Measurements from ENCODE around the gene NAE1.

Gene NAE1

GRCh38 chr16:66849549-66849948 is 18.8 kb upstream of the NAE1 start:
- Histone ChIP-seq H3K79me2 (ENCODE audit: control insufficient read depth, insufficient read depth, low read length, unreplicated experiment) (no peaks in the 10 kb centered on the region), H3K4me1 (ENCODE audit: control insufficient read depth, insufficient read depth, low read length, unreplicated experiment) (peaks cover 2% of the 10 kb centered on the region), H3K36me3 (ENCODE audit: insufficient read depth, low read length) (no peaks in the 10 kb centered on the region), H3K27ac (ENCODE audit: low read depth, low read length) (no peak overlapping the region), H2AFZ (ENCODE audit: low read length, unreplicated experiment) (no peak overlapping the region), H3K4me3 (ENCODE audit: low read depth, low read length) (no peak overlapping the region), H3K27me3 (ENCODE audit: insufficient read depth, low read length) (peaks cover 20% of the 10 kb centered on the region)

GRCh38 chr16:66849021-66849420 is 18.2 kb upstream of the NAE1 start:
- Histone ChIP-seq H3K4me3 (ENCODE audit: low read depth, low read length) (no peak overlapping the region), H3K27me3 (ENCODE audit: insufficient read depth, low read length) (peaks cover 25% of the 10 kb centered on the region), H3K36me3 (ENCODE audit: insufficient read depth, low read length) (no peaks in the 10 kb centered on the region), H3K79me2 (ENCODE audit: control insufficient read depth, insufficient read depth, low read length, unreplicated experiment) (no peaks in the 10 kb centered on the region), H3K27ac (ENCODE audit: low read depth, low read length) (no peak overlapping the region), H3K4me1 (ENCODE audit: control insufficient read depth, insufficient read depth, low read length, unreplicated experiment) (peaks cover 6% of the 10 kb centered on the region), H2AFZ (ENCODE audit: low read length, unreplicated experiment) (no peak overlapping the region)

GRCh38 chr16:66848172-66848571 is 17.4 kb upstream of the NAE1 start:
- Histone ChIP-seq H3K4me3 (ENCODE audit: low read depth, low read length) (no peak overlapping the region), H2AFZ (ENCODE audit: low read length, unreplicated experiment) (no peak overlapping the region), H3K36me3 (ENCODE audit: insufficient read depth, low read length) (no peaks in the 10 kb centered on the region), H3K4me1 (ENCODE audit: control insufficient read depth, insufficient read depth, low read length, unreplicated experiment) (peaks cover 6% of the 10 kb centered on the region), H3K27me3 (ENCODE audit: insufficient read depth, low read length) (peaks cover 33% of the 10 kb centered on the region), H3K27ac (ENCODE audit: low read depth, low read length) (no peak overlapping the region), H3K79me2 (ENCODE audit: control insufficient read depth, insufficient read depth, low read length, unreplicated experiment) (no peaks in the 10 kb centered on the region)

GRCh38 chr16:66847533-66848067 is 16.8 kb upstream of the NAE1 start:
- H3K4me3 ChIP-seq (ENCODE audit: low read depth, low read length) = no peak overlapping the region
- peaks cover 6% of the 10 kb centered on the region for H3K4me1 ChIP-seq (ENCODE audit: control insufficient read depth, insufficient read depth, low read length, unreplicated experiment)
- H3K36me3 ChIP-seq (ENCODE audit: insufficient read depth, low read length) = no peaks in the 10 kb centered on the region
- H2AFZ ChIP-seq (ENCODE audit: low read length, unreplicated experiment) = no peak overlapping the region
- H3K27me3 ChIP-seq (ENCODE audit: insufficient read depth, low read length) = peaks cover 35% of the 10 kb centered on the region
- no peak overlapping the region for H3K27ac ChIP-seq (ENCODE audit: low read depth, low read length)
- H3K79me2 ChIP-seq (ENCODE audit: control insufficient read depth, insufficient read depth, low read length, unreplicated experiment) = no peaks in the 10 kb centered on the region

- Histone ChIP-seq H3K27ac (ENCODE audit: low read depth, low read length) (no peak overlapping the region), H3K4me1 (ENCODE audit: control insufficient read depth, insufficient read depth, low read length, unreplicated experiment) (peaks cover 6% of the 10 kb centered on the region), H3K36me3 (ENCODE audit: insufficient read depth, low read length) (no peaks in the 10 kb centered on the region), H3K4me3 (ENCODE audit: low read depth, low read length) (no peak overlapping the region), H2AFZ (ENCODE audit: low read length, unreplicated experiment) (no peak overlapping the region), H3K79me2 (ENCODE audit: control insufficient read depth, insufficient read depth, low read length, unreplicated experiment) (no peaks in the 10 kb centered on the region), H3K27me3 (ENCODE audit: insufficient read depth, low read length) (peaks cover 35% of the 10 kb centered on the region)
These were observed 16.1 kb upstream of the NAE1 start for GRCh38 chr16:66846831-66847230.

- H3K79me2 ChIP-seq (ENCODE audit: control insufficient read depth, insufficient read depth, low read length, unreplicated experiment) = no peaks in the 10 kb centered on the region
- no peak overlapping the region for H3K27ac ChIP-seq (ENCODE audit: low read depth, low read length)
- H2AFZ ChIP-seq (ENCODE audit: low read length, unreplicated experiment) = no peak overlapping the region
- no peak overlapping the region for H3K4me3 ChIP-seq (ENCODE audit: low read depth, low read length)
- peaks cover 6% of the 10 kb centered on the region for H3K4me1 ChIP-seq (ENCODE audit: control insufficient read depth, insufficient read depth, low read length, unreplicated experiment)
- H3K27me3 ChIP-seq (ENCODE audit: insufficient read depth, low read length) = peaks cover 35% of the 10 kb centered on the region
- H3K36me3 ChIP-seq (ENCODE audit: insufficient read depth, low read length) = no peaks in the 10 kb centered on the region
These were observed 15.5 kb upstream of the NAE1 start for GRCh38 chr16:66846266-66846665.

- Histone ChIP-seq H3K79me2 (ENCODE audit: control insufficient read depth, insufficient read depth, low read length, unreplicated experiment) (no peaks in the 10 kb centered on the region), H3K27ac (ENCODE audit: low read depth, low read length) (no peak overlapping the region), H3K27me3 (ENCODE audit: insufficient read depth, low read length) (peaks cover 35% of the 10 kb centered on the region), H3K4me3 (ENCODE audit: low read depth, low read length) (no peak overlapping the region), H3K36me3 (ENCODE audit: insufficient read depth, low read length) (no peaks in the 10 kb centered on the region), H3K4me1 (ENCODE audit: control insufficient read depth, insufficient read depth, low read length, unreplicated experiment) (peaks cover 6% of the 10 kb centered on the region), H2AFZ (ENCODE audit: low read length, unreplicated experiment) (no peak overlapping the region)
These were observed 15.0 kb upstream of the NAE1 start for GRCh38 chr16:66845791-66846221.

- Histone ChIP-seq H3K27ac (ENCODE audit: low read depth, low read length) (no peak overlapping the region), H3K4me1 (ENCODE audit: control insufficient read depth, insufficient read depth, low read length, unreplicated experiment) (peaks cover 6% of the 10 kb centered on the region), H3K27me3 (ENCODE audit: insufficient read depth, low read length) (peaks cover 35% of the 10 kb centered on the region), H2AFZ (ENCODE audit: low read length, unreplicated experiment) (no peak overlapping the region), H3K79me2 (ENCODE audit: control insufficient read depth, insufficient read depth, low read length, unreplicated experiment) (no peaks in the 10 kb centered on the region), H3K4me3 (ENCODE audit: low read depth, low read length) (peak overlapping the region; percentile 70; the same call in 1 of the 2 replicates), H3K36me3 (ENCODE audit: insufficient read depth, low read length) (no peaks in the 10 kb centered on the region)
These were observed 14.3 kb upstream of the NAE1 start for GRCh38 chr16:66845080-66845410.

GRCh38 chr16:66844342-66845079 is 13.7 kb upstream of the NAE1 start, which contains the start of gene CA7:
TSS of gene CA7 (plus strand) at chr16:66844414. CDS start at chr16:66844488, 74 bp downstream.
- no peak within 1 kb of the TSS for H3K27ac ChIP-seq (ENCODE audit: low read depth, low read length)
- H2AFZ ChIP-seq (ENCODE audit: low read length, unreplicated experiment) = no peak within 1 kb of the TSS
- H3K4me3 ChIP-seq (ENCODE audit: low read depth, low read length) = peak within 1 kb of the TSS; percentile 70
- no peaks in the 10 kb centered on the region for H3K36me3 ChIP-seq (ENCODE audit: insufficient read depth, low read length)
- no peaks in the 10 kb centered on the region for H3K79me2 ChIP-seq (ENCODE audit: control insufficient read depth, insufficient read depth, low read length, unreplicated experiment)
- peaks cover 37% of the 10 kb centered on the region for H3K27me3 ChIP-seq (ENCODE audit: insufficient read depth, low read length)
- H3K4me1 ChIP-seq (ENCODE audit: control insufficient read depth, insufficient read depth, low read length, unreplicated experiment) = peaks cover 6% of the 10 kb centered on the region

GRCh38 chr16:66844009-66844341 is 13.2 kb upstream of the NAE1 start:
- peaks cover 37% of the 10 kb centered on the region for H3K27me3 ChIP-seq (ENCODE audit: insufficient read depth, low read length)
- H2AFZ ChIP-seq (ENCODE audit: low read length, unreplicated experiment) = no peak overlapping the region

GRCh38 chr16:66843191-66843590 is 12.4 kb upstream of the NAE1 start:
- Histone ChIP-seq H3K27ac (ENCODE audit: low read depth, low read length) (no peak overlapping the region), H3K4me3 (ENCODE audit: low read depth, low read length) (no peak overlapping the region), H2AFZ (ENCODE audit: low read length, unreplicated experiment) (no peak overlapping the region), H3K36me3 (ENCODE audit: insufficient read depth, low read length) (no peaks in the 10 kb centered on the region), H3K79me2 (ENCODE audit: control insufficient read depth, insufficient read depth, low read length, unreplicated experiment) (no peaks in the 10 kb centered on the region), H3K4me1 (ENCODE audit: control insufficient read depth, insufficient read depth, low read length, unreplicated experiment) (peaks cover 6% of the 10 kb centered on the region), H3K27me3 (ENCODE audit: insufficient read depth, low read length) (peaks cover 40% of the 10 kb centered on the region)

More at GRCh38 chr16:66844009-66844341, 13.2 kb upstream of the NAE1 start:
- H3K27ac ChIP-seq (ENCODE audit: low read depth, low read length) = no peak overlapping the region
- H3K4me3 ChIP-seq (ENCODE audit: low read depth, low read length) = no peak overlapping the region
- no peaks in the 10 kb centered on the region for H3K79me2 ChIP-seq (ENCODE audit: control insufficient read depth, insufficient read depth, low read length, unreplicated experiment)
- H3K36me3 ChIP-seq (ENCODE audit: insufficient read depth, low read length) = no peaks in the 10 kb centered on the region
- peaks cover 6% of the 10 kb centered on the region for H3K4me1 ChIP-seq (ENCODE audit: control insufficient read depth, insufficient read depth, low read length, unreplicated experiment)

All from ACC112 (cell line).